BE2C (cell line): ENCODE results near the gene NADK2.

Source experiments
- DNase-seq: peaks from one replicate; pipeline ENCODE4 v3.0.0-alpha.2; 2020
- H3K27me3 ChIP-seq: fragments of 250-450 bp; sonication (Bioruptor Pico); 2 replicates; pipeline ENCODE4 v1.5.1; 2020; ENCODE audit warnings: mild to moderate bottlenecking
- H3K36me3 ChIP-seq: fragments of 250-450 bp; sonication (Bioruptor Pico); 2 replicates; pipeline ENCODE4 v1.5.1; 2020; ENCODE audit warnings: mild to moderate bottlenecking
- H3K4me1 ChIP-seq: fragments of 250-450 bp; sonication (Bioruptor Pico); 2 replicates; pipeline ENCODE4 v1.5.1; 2020
- H3K4me3 ChIP-seq: 2 replicates; pipeline ENCODE4 v1.5.1; 2011; ENCODE audit warnings: low read depth, low read length
- H3K9me3 ChIP-seq: fragments of 250-450 bp; sonication (Bioruptor Pico); 2 replicates; pipeline ENCODE4 v1.5.1; 2020
- CTCF ChIP-seq: IDR thresholded peaks from 2 replicates; pipeline ENCODE4 v1.5.1; 2012; ENCODE audit warnings: mild to moderate bottlenecking, low read depth, low read length

NADK2 gene

DNA sequence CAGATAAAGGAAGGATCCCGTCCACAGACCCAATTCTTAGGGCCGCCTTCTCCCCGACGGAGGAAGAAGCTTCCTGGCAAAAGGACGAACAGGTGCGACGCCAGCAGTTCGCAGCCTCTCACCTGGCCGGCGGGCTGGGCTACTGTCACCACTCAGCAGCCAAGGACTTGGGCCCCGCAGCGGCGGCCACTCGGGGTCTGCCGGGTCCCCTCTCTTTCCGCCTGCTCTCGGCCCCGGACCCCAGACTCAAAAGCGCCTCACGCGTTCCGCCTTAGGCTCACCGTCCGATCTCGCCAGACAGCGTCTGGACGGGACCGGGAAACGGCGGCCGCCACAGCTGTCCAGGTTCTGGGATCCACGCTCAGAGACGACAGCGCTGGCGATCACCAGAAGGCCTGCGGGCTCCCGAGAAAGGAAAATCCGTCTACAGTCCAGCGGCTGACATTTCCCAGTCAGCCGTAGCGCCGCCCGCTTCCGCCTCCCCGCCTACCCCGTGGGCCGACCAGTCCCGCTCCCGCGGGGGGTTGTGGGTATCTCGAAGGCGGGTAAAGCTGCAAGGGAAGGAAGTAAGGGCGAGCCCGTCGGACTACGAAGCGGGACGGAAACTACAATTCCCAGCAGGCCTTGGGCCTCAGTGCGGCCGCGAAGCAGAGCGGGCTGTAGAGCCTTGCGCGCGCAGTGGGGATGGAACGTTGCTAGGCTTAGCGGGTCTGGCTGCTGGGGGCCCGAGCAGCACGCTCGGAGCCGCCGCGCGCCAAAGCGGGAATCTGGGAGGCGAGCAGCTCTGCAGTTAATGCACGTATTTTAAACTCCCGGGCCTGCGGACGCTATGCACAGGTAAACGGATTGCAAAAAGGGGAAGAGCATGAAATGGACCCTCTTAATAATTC, 90.0 kb downstream of the NADK2 start, which contains the start of the genes LMBRD2 and SKP2:
Gene LMBRD2 (minus strand): TSS at position 454 of the 890 bp plus-strand sequence. CDS start 8,538 bp downstream, outside the sequence.
Gene SKP2 (plus strand): TSS at position 678 of the 890 bp plus-strand sequence. CDS start 152 bp downstream, at position 830.
- Histone ChIP-seq H3K27me3 (no peaks in the 10 kb centered on the region), H3K4me1 (peaks cover 6% of the 10 kb centered on the region), H3K4me3 (peak within 1 kb of the TSS; percentile 96), H3K36me3 (peaks cover 40% of the 10 kb centered on the region), H3K9me3 (no peaks in the 10 kb centered on the region)
- TF ChIP-seq CTCF, result no peak
- peak; percentile 99 for DNase-seq

- Histone ChIP-seq H3K4me1 (peaks cover 4% of the 10 kb centered on the region), H3K9me3 (no peaks in the 10 kb centered on the region), H3K36me3 (peaks cover 35% of the 10 kb centered on the region), H3K27me3 (no peaks in the 10 kb centered on the region), H3K4me3 (peak overlapping the region; percentile 96)
- no peak for TF ChIP-seq CTCF
- DNase-seq, result peak; percentile 62
These were observed 90.9 kb downstream of the NADK2 start for GRCh38 chr5:36150676-36151433.

- Histone ChIP-seq H3K4me1 (no peaks in the 10 kb centered on the region), H3K36me3 (peaks cover 12% of the 10 kb centered on the region), H3K27me3 (no peaks in the 10 kb centered on the region), H3K9me3 (no peaks in the 10 kb centered on the region), H3K4me3 (no peak overlapping the region)
- no peak for TF ChIP-seq CTCF
- no peak for DNase-seq
These were observed 94.0 kb downstream of the NADK2 start for GRCh38 chr5:36147681-36148080.

DNA sequence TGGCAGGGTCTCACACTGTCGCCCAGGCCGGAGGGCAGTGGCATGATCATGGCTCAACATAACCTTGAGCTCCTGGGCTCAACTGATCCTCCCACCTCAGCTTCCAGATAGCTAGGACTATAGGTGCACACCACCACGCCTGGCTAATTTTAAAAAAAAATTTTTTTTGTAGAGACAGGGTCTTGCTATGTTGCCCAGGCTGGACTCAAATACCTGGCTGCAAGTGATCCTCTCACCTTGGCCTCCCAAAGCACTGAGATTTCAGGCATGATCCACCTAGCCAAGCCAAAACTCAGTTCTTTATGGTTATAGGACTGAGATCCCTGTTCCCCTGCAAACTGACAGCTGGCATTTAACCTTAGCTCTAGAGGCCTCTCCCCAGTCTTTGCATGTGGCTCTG, 95.3 kb downstream of the NADK2 start:
- no peaks in the 10 kb centered on the region for H3K9me3 ChIP-seq
- H3K4me3 ChIP-seq, result no peak overlapping the region
- no peaks in the 10 kb centered on the region for H3K27me3 ChIP-seq
- peaks cover 9% of the 10 kb centered on the region for H3K36me3 ChIP-seq
- TF ChIP-seq CTCF, result no peak
- H3K4me1 ChIP-seq, result no peaks in the 10 kb centered on the region
- DNase-seq, result no peak

DNA sequence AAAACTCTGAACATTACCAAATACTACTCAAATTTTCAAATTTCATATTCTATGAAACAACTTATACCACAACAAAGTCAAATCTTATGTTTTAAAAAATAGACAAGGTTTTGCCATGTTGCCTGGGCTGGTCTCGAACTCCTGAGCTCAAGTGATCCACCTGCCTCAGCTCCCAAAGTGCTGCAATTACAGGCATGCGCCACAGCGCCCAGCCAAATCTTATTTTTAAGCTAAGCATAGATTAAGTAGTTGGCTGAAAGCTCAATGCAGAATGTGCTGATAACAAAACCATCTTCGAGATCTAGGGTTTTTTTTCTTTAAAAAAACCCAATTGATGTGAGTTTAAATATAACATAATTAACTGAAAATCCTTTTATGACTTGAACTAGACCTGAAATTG, 96.4 kb downstream of the NADK2 start:
- no peak for TF ChIP-seq CTCF
- H3K9me3 ChIP-seq, result no peaks in the 10 kb centered on the region
- no peaks in the 10 kb centered on the region for H3K4me1 ChIP-seq
- H3K36me3 ChIP-seq, result peaks cover 11% of the 10 kb centered on the region
- no peak overlapping the region for H3K4me3 ChIP-seq
- no peak for DNase-seq
- H3K27me3 ChIP-seq, result no peaks in the 10 kb centered on the region
